HG03108 (cell line): ENCODE measurements around the gene AGTR2.
"Not testable (repeated sequence)": the region's sequence is repeated elsewhere in the genome, so short reads cannot be mapped to it uniquely, and the experiment has no call there.

ENCODE experiments used
- ATAC-seq: cut with Tn5 transposase; IDR thresholded peaks from one replicate; pipeline ENCODE4 v1.9.1; 2021; ENCODE audit warnings: moderate library complexity; ENCODE audit not compliant: unreplicated experiment

AGTR2 gene

GRCh38 chrX:116170511-116170910 lies at the start of gene AGTR2:
TSS of gene AGTR2 (plus strand) at chrX:116170744. CDS start at chrX:116172281, 1,537 bp downstream.
- no peak for ATAC-seq

GRCh38 chrX:116135277-116135676 lies 35.3 kb upstream of the AGTR2 start:
- no peak for ATAC-seq

GRCh38 chrX:116141270-116141669 lies 29.3 kb upstream of the AGTR2 start:
- ATAC-seq, result not testable (repeated sequence)

- ATAC-seq, result no peak
Measured at GRCh38 chrX:116142976-116143375, 27.6 kb upstream of the AGTR2 start.

GRCh38 chrX:116172976-116173375 lies 2.4 kb downstream of the AGTR2 start:
- no peak for ATAC-seq

GRCh38 chrX:116181300-116181699 lies 10.8 kb downstream of the AGTR2 start:
- ATAC-seq, result no peak

GRCh38 chrX:116185163-116185562 lies 14.6 kb downstream of the AGTR2 start:
- no peak for ATAC-seq

- no peak for ATAC-seq
Measured at GRCh38 chrX:116194649-116195048, 24.1 kb downstream of the AGTR2 start.

- ATAC-seq, result no peak
Measured at GRCh38 chrX:116198235-116198634, 27.7 kb downstream of the AGTR2 start.

GRCh38 chrX:116198810-116199209 lies 28.3 kb downstream of the AGTR2 start:
- ATAC-seq, result no peak

GRCh38 chrX:116204932-116205331 lies 34.4 kb downstream of the AGTR2 start:
- ATAC-seq, result no peak

GRCh38 chrX:116213262-116213661 lies 42.7 kb downstream of the AGTR2 start:
- ATAC-seq, result no peak

- not testable (repeated sequence) for ATAC-seq
Measured at GRCh38 chrX:116217080-116217479, 46.5 kb downstream of the AGTR2 start.
